ENCODE measurements around the gene KRTAP10-4. TPM values are rescaled to one million over a fixed set of nuclear protein-coding genes. Genes with fewer than 3 reads are reported as not detected.
"Not testable (repeated sequence)": the region's sequence is repeated elsewhere in the genome, so short reads cannot be mapped to it uniquely, and the experiment has no call there.

Gene KRTAP10-4
- total RNA-seq, 1 donor from 2014 or later: not detected

DNA sequence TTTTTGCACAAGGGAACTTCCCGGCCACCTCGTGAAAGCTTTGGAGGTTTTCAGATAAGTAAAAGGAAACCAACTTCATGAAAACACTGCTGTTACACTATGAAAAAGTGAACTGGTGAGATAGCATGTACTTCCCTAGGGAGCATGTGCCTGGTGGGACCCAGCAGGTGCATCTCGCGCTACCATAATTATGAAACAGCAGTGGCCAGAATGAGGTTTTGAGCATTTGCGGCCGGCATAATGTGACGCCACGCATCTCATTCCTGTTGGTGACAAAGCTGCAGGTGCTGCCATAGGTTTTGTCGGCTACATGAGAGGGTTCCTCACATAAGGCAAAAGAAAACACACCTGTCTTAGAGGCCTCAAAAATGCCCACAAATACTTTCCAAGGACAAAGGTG, 16.6 kb upstream of the KRTAP10-4 start:
- peak; percentile 9 for DNase-seq (ENCODE audit: low read depth)

DNA sequence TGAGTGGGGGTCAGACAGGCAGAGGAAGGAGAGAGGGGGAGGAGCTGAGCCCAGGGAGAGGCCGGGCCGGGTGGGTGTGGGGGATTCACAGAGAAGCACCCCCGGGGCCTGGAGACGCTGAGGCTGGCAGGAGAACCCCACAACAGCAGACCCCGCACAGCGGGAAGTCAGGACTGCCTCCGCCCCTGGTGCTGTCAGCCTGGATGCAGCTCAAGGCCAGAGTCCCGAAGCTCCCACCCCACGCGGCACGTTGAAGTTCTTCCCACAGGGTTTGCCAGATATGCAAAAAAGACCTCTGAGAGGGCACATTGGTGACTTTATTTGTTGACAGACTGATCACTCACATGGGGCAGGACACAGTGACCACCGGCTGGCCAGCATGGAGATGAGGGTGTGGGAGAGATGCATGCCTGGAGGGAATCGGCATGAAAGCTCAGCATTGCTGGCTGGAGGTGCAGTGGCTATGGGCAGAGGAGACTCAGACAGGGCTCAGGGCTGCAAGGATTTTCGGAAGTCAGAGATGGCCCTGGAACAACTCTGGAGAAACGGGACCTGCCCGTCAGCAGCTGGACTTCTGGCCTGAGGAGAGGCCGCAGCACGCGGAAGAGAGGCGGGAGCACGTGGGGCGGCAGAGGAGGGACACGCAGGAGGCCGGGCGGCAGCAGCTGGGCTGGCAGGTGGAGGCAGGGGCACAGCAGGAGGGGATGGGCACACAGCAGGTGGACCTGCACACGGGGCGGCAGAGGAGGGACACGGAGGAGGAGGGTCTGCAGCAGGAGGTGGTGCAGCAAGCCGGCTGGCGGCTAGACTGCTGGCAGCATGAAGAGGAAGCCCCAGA, 15.8 kb upstream of the KRTAP10-4 start:
- peak; percentile 6 for DNase-seq (ENCODE audit: low read depth)

DNA sequence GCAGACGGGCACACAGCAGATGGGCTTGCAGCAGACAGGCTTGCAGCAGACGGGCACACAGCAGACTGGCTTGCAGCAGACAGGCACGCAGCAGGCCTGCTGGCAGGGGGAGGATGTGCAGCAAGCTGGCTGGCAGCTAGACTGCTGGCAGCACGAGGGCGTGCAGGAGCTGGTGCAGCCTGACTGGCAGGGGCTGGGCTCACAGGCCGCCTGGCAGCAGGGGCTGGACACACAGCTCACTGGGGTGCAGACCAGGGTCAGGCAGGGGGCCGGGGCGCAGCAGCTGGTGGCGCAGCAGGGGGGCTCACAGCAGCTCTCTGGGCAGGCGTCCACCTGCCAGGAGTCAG, 15.2 kb upstream of the KRTAP10-4 start:
- DNase-seq (ENCODE audit: low read depth): not testable (repeated sequence)

DNA sequence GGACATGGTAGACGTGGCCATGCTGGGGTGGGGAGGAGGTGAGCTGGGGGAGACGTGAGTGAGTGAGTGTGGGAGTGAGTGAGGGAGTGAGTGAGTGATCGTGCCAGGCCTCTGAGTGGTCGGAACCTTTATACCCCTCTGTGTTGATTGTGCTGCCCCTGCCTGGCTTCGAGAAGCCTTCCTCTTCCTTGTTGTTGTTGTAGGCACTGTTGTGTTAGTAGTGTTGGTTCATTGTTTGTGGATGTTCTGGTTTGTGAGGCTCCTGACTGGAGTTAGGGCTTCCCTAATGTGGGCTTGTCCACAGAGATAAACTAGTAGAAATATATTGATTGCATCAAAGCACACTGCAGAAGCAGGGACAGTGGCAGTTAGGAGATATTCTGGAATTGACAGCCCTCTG, 14.8 kb upstream of the KRTAP10-4 start, which contains the start of gene KRTAP10-3:
KRTAP10-3 (minus strand) TSS at position 101 of the 400 bp plus-strand sequence; CDS start at position 21, 80 bp downstream.
- no peak for DNase-seq (ENCODE audit: low read depth)

DNA sequence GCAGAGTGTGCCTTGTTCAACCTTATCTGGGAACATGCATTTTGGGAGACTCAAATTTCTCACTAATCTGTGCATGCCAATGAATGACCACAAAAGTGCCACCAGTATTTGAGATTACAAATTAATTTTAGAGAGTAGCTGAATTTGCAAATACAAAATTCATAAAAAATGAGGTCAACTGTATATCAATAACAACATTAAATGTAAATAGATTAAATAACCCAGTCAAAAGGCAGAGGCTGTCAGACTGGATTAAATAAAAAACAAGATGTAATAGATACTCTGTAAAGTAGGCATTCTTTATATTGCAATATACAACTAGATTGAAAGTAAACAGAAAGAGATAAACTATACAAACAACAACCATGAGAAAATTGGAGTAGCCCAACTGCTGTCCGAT, 9.4 kb upstream of the KRTAP10-4 start:
- DNase-seq (ENCODE audit: low read depth): no peak

DNA sequence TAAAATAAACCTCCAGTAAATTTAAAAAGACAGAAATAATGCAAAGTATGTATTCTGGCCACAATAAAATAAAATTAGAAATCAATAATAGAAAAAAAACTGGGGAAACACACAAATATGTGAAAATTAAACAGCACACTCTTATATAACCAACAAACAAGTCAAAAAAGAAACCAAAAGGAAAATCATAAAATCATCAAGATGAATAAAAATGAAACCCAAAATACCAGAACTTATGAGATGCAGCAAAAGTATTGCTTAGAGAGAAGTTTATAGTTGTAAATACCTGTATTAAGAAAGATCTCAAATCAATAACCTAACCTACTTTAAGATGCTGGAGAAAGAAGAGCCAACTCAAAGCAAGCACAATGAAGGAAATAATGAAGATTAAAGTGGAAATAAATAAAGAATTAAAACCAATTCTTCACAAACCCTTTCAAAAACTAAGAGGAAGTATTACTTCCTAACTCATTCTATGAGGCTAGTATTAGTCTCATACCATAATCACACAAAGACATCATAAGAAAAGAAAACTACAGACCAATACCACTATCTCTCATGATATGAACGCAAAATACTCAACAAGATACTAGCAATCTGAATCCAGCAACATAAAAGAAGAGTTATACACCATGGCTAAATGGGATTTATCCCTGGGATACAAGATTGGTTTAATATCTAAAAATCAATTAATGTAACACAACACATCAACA, 8.5 kb upstream of the KRTAP10-4 start:
- DNase-seq (ENCODE audit: low read depth): no peak

DNA sequence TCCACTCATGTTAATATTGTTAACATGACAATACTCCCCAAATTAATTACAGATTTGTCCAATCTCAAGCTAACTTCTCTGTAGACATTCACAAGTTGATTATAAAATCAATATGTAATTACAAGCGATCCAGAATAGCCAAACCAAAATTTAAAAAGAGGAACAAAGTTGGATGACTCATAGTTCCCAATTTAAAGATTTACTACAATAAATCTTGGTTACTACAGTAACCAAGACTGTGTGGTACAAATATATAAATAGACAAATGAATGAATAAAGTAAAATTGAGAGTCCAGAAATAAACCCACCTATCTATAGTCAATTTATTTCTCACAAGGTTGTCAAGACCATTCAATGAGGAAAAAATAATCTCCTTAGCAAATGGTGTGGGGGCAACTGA, 7.1 kb upstream of the KRTAP10-4 start:
- no peak for DNase-seq (ENCODE audit: low read depth)

DNA sequence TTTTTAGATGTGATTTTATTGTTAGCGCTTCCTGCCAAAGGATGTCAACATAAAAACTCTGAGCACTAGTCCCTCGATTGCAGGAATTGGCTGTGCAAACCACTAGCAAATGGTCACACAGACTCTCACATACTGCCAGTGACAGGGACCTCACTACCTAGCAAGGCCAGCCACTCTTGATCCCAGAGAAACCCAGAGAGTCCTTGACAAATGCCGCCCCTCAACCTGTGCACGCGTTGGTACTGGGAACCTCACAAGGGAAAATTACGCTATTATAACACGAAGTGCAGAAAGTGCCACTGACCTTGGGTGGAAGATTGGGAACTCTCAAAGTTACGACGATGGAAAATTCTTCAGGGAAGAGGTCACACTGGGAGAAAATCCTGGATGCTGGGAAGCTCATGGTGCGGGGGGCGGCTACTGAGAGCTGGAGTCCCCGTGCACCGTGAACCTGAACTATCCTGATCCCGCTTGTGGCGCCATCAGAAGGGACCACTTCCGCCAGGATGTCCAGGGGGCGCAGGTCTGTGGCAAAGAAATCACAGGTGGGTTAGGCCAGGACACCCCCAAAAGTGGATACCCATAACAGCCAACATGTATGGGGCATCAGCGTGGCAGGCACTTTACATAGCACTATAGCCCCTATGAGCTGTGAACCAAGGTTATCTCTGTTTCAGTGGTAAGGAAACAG, 5.9 kb upstream of the KRTAP10-4 start:
- no peak for DNase-seq (ENCODE audit: low read depth)

DNA sequence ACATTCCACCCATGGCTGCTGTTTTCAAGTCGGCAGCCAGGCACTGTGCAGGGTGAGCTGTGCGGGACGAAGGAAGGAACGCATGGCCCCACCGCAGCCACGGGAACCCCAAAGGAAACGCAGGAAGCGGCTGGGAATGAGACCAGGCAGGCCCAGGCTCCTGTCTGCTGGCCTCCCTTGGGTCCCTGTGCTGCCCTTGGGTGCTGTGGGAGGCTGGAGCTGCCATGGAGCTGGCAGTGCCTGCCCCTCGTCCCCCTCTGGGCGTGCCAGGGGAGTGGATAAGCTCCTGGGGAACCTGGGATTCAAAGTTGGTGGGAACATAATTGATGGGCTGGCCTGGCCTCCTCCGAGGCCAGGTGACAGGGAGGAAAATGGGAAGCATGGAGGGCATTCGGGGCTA, 5.3 kb upstream of the KRTAP10-4 start:
- no peak for DNase-seq (ENCODE audit: low read depth)

DNA sequence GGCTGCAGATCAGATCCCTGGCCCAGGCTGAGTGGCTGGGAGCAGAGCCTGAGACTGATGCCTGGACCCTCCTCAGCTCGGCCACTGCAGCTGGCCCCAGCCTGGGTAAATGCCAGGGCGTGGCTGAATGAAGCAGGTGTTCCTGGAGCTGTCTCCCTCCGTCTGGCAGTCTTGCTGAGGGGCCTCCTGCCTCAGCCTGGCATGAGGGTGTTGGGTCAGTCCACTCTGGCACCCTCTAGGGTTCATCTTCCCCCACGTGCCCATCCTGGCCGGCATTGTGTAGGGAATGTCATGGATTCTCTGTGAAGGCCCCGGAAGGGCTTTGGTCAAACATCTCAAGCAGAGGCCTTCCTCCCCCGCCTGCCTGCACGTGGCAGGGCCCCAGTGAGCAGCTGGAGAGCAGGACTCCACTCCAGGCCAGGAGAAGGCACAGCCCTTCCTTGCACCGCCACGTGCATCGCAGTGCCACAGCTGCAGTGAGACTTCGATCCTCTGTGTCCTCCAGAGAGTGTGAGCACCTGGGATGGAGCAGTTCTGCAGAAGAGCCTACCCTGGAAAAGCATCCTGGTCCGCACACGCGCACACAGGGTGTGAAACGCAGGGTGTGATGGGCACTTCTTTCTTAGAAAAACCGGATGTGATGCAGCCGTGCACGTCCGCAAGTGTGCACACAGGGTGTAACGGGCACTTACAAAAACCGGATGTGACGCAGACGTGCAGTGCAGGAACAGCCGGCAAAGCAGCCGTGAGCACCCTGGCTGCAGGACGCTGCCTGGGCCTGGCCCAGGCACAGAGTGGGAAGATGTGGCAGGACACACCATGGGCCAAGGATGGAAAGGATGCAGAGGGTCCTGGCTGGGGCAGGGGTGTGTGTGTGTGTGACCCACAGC, 4.6 kb upstream of the KRTAP10-4 start:
- DNase-seq (ENCODE audit: low read depth): no peak

DNA sequence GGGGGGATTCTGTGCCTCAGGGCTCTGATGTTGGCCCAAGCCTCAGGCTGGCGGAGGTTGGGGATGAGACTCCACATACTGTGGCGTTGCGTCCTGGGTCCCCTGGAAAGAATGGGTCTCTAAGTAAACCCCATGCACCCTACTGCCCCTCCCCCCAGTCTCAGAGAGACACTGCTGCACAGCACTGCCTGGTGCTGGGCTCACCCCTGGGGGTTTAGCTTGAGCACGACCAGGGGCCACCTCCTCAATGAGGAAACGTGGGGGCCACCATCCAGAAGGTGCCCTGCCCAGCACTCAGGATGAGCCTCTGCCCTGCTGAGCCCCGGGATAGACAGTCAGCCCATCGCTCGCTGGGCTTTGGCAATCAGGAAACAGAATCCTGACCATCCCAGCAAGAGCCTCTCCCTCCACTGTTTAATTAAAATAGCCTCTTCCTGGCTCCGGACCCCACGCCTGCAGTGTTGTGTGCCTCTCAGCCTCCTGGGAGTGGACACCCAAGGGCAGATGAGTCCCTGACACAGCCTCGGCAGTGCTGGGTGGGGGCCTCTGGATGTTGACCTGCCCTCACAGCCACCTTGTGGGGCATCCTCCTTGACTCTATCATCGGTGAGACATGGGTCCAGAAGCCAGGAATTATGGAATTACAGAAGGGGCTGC, 3.5 kb upstream of the KRTAP10-4 start:
- DNase-seq (ENCODE audit: low read depth): no peak

DNA sequence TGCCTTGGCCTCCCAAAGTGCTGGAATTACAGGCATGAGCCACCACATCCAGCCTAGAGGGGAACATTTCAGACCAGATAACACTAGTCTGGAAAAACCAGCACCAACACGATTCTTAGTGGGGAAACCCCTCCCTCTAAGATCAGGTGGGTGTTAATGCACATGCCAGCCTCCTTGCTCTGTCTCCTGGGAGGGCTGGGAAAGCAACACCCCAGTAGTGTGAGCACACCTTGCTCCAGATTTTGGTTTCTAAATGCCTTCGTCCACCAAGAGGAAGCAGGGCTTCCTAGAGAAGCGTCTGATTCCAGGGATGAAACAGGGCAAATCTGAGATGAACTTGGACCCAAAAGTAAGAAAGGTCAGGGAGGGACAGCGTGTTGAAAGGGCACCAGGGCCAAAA, 2.2 kb upstream of the KRTAP10-4 start:
- DNase-seq (ENCODE audit: low read depth): no peak

DNA sequence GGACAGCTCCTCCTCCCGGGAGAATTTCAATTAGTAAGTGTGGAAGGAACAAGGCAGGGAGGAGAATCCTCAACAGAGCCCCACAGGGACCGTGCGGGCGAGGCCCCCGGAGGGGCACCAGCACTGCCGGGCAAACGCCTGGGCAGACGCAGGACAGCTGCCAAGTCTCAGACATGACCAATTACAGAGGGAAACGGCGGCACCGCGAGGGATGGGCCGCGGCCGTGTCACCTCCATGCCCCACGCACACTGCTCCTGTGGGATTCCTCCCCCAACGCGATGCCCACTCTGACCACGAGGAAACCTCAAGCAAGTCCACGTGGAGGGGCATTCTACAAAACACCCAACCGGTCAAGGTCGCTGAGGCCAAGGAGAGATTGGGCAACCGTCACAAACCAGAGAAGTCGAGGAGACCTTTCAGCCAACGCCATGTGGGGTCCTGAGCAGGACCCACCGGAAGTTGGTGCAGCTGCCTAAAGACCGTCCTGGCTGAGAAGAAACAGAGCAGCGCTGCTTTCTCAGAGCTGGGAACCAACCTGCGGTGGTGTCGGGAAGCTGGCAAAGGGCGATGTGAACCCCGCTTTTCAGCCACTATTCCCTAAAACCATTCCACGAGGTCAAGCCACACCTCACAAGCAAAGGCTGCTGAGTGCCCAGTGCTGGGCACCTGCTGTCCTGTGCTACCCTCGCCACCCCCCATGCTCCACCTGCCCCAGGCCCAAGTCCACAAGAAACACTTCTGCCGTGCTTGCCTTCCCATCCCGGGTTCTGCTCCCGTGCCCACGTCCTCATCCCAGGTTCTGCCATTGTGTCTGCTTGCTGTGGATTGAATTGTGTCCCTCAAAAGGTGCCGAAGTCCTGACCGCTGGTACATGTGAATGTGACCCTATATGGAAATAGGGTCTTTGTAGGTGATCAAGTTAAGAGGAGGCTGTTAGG, 1.4 kb upstream of the KRTAP10-4 start:
- no peak for DNase-seq (ENCODE audit: low read depth)

DNA sequence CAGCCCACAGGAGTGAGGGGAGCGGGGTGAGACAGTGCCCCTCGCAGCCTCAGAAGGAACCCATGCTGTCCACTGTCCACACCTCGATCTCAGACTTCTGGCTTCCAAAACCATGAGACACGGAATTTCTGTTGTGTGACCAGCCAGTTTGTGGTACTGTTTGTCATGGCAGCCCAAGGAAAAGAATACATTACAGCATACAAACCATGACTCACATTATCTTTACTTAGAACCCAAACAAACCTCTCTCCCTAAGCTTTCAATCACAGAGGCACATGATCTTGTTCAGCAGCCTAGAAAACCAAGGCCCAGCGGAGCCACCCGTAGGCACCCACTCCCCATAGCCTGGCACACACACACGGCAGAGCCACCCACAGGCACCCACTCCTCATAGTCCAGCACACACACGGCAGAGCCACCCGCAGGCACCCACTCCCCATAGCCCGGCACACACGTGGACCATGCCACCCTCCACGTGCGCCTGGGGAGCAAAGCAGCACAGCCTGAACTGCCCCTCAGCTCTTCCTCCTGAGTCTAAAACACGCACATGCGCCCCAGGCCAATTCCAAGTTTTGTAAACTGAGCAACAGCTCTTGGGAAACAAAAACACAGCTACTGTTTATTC, 458 bp upstream of the KRTAP10-4 start:
- DNase-seq (ENCODE audit: low read depth): no peak

DNA sequence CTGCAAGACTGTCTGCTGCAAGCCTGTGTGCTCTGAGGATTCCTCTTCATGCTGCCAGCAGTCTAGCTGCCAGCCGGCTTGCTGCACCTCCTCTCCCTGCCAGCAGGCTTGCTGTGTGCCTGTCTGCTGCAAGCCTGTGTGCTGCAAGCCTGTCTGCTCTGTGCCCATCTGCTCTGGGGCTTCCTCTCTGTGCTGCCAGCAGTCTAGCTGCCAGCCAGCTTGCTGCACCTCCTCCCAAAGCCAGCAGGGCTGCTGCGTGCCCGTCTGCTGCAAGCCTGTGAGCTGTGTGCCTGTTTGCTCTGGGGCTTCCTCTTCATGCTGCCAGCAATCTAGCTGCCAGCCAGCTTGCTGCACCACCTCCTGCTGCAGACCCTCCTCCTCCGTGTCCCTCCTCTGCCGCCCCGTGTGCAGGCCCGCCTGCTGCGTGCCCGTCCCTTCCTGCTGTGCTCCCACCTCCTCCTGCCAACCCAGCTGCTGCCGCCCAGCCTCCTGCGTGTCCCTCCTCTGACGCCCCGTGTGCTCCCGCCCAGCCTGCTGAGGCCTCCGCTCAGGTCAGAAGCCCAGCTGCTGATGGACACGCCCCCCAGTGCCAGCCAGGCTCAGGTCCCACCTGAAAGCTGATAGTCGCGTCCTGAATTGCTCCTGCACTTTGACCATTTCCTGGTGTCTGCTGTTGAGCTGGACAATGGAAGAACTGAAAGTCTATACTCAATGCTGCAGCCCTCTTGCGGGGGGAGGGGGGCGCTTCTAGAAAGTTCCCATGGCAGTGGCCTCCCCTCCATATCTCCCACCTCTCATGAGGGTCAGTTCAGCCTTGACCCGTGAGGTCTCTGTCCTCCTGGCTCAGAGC, 1.2 kb downstream of the KRTAP10-4 start:
- no peak for DNase-seq (ENCODE audit: low read depth)

DNA sequence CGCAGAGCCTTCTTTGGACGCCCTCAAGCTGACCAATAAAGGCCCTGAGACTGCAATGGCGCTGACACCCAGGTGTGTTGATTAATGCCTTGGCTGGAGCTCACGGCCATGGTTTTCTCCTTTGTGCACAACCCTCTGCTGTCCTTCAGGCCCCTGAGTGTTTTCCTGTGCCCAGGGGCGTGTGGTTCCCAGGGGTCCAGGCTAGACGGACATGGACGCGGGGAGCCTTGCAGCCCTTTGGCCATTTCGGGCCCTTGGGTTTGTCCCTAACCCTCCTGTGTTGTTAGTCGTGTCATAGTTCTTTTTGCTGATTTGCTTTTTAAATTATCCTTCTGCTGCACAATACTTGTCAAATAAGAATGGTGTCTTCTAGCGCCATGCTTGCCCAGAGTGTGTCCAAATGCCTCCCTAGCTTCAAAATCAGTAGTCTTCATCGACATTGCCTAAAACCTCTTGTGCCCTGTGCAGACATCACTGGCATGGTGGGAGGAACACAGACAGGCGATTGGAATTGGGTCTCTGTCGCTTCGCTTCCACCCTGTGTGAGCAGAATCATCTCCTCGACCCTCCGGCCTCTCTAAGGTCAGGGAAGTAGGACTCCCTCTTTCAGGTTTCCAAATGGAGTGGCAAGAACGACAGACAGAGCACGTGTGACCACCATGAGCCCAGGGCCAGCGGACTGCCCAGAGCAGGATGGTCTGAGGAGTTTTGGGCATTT, 1.9 kb downstream of the KRTAP10-4 start:
- DNase-seq (ENCODE audit: low read depth): no peak

DNA sequence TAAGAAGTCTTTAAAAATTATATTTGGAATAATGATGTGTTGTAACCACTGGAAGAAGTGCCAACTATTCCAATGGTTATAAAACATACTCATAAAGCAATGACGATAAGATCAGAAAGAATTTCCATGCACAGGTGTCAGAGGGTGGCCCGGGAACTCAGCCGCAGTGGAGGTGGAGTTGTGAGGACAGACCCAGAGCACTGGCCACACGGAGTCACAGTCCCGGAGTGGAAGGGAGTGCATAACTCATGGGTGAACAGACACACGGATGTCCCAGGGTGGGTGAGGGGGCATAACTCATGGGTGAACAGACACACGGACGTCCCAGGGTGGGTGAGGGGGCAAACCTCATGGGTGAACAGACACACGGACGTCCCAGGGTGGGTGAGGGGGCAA, 2.5 kb downstream of the KRTAP10-4 start:
- no peak for DNase-seq (ENCODE audit: low read depth)
